SKM-1 (cell line): ENCODE data around the gene PI16.
"Not testable (repeated sequence)": the region's sequence is repeated elsewhere in the genome, so short reads cannot be mapped to it uniquely, and the experiment has no call there.

Source experiments
- DNase-seq: peaks from one replicate; lab custom pipeline; 2025; ENCODE audit not compliant: unreplicated experiment; lab: John Stamatoyannopoulos, UW

The PI16 gene

GRCh38 chr6:36927691-36928546 lies 26.6 kb upstream of the PI16 start:
- no peak for DNase-seq

- DNase-seq: no peak
These were observed 26.0 kb upstream of the PI16 start for GRCh38 chr6:36928547-36928918.

- DNase-seq: no peak
These were observed 25.4 kb upstream of the PI16 start for GRCh38 chr6:36929152-36929551.

- no peak for DNase-seq
These were observed 24.9 kb upstream of the PI16 start for GRCh38 chr6:36929607-36930006.

- DNase-seq: no peak
These were observed 24.1 kb upstream of the PI16 start for GRCh38 chr6:36930483-36930882.

GRCh38 chr6:36933102-36933501 lies 21.4 kb upstream of the PI16 start:
- DNase-seq: no peak

- no peak for DNase-seq
These were observed 21.0 kb upstream of the PI16 start for GRCh38 chr6:36933519-36933918.

GRCh38 chr6:36934901-36935300 lies 19.6 kb upstream of the PI16 start:
- no peak for DNase-seq

GRCh38 chr6:36936824-36937223 lies 17.7 kb upstream of the PI16 start:
- no peak for DNase-seq

- DNase-seq: no peak
These were observed 16.6 kb upstream of the PI16 start for GRCh38 chr6:36937896-36938295.

- DNase-seq: no peak
These were observed 16.0 kb upstream of the PI16 start for GRCh38 chr6:36938536-36938935.

GRCh38 chr6:36939005-36939404 lies 15.5 kb upstream of the PI16 start:
- not testable (repeated sequence) for DNase-seq

- DNase-seq: no peak
These were observed 14.5 kb upstream of the PI16 start for GRCh38 chr6:36940027-36940426.

- not testable (repeated sequence) for DNase-seq
These were observed 13.0 kb upstream of the PI16 start for GRCh38 chr6:36941561-36941960.

GRCh38 chr6:36942329-36942728 lies 12.2 kb upstream of the PI16 start:
- DNase-seq: not testable (repeated sequence)

- no peak for DNase-seq
These were observed 9.9 kb upstream of the PI16 start for GRCh38 chr6:36944650-36945049.

GRCh38 chr6:36945301-36945700 lies 9.2 kb upstream of the PI16 start:
- no peak for DNase-seq

GRCh38 chr6:36946526-36946925 lies 8.0 kb upstream of the PI16 start:
- DNase-seq: no peak

- DNase-seq: no peak
These were observed 6.8 kb upstream of the PI16 start for GRCh38 chr6:36947570-36948351.

- not testable (repeated sequence) for DNase-seq
These were observed 5.5 kb upstream of the PI16 start for GRCh38 chr6:36949076-36949475.

- DNase-seq: no peak
These were observed 4.9 kb upstream of the PI16 start for GRCh38 chr6:36949636-36950035.

GRCh38 chr6:36953931-36954261 lies 642 bp upstream of the PI16 start:
- DNase-seq: no peak
